Neural cell (in vitro differentiated cells): ENCODE data around the gene CCL4L2. TPM values are rescaled to one million over a fixed set of nuclear protein-coding genes. Genes with fewer than 3 reads are reported as not detected.
A peak's percentile ranks its signal among the peaks of the same experiment; 100 is the strongest.
"Not testable (repeated sequence)": the region's sequence is repeated elsewhere in the genome, so short reads cannot be mapped to it uniquely, and the experiment has no call there.

Experiments
- H2AFZ ChIP-seq: fragments of 200-600, 300-800 bp; sonication (generic), shearing (Covaris generic); 2 replicates; pipeline ENCODE4 v1.6.0; 2014; ENCODE audit warnings: low read depth, mild to moderate bottlenecking, antibody characterized with exemption, low read length, moderate library complexity
- H3F3A ChIP-seq: fragments of 200-600 bp; shearing (Covaris generic); 2 replicates; pipeline ENCODE4 v1.6.1; 2016; ENCODE audit warnings: mild to moderate bottlenecking, moderate library complexity, mixed read lengths, antibody characterized with exemption, low read length; ENCODE audit not compliant: insufficient read depth, poor library complexity, severe bottlenecking
- H3K27ac ChIP-seq: fragments of 200-600, 300-800 bp; sonication (generic), shearing (Covaris generic); 2 replicates; pipeline ENCODE4 v1.5.1; 2014; ENCODE audit warnings: mild to moderate bottlenecking, low read length, moderate library complexity
- H3K27me3 ChIP-seq: fragments of 300-800, 200-600 bp; sonication (generic), shearing (Covaris generic); 2 replicates; pipeline ENCODE4 v1.6.0; 2014; ENCODE audit warnings: mild to moderate bottlenecking, low read depth, low read length, moderate library complexity; ENCODE audit not compliant: insufficient read depth
- H3K36me3 ChIP-seq: fragments of 300-800, 200-600 bp; sonication (generic), shearing (Covaris generic); 2 replicates; pipeline ENCODE4 v1.5.1; 2014; ENCODE audit warnings: mild to moderate bottlenecking, antibody characterized with exemption, low read length, moderate library complexity; ENCODE audit not compliant: insufficient read depth
- H3K4me2 ChIP-seq: fragments of 300-800, 200-600 bp; sonication (generic), shearing (Covaris generic); 2 replicates; pipeline ENCODE4 v1.6.0; 2014; ENCODE audit warnings: mild to moderate bottlenecking, low read length
- H3K4me3 ChIP-seq: fragments of 300-800, 200-600 bp; sonication (generic), shearing (Covaris generic); 2 replicates; pipeline ENCODE4 v1.5.1; 2014; ENCODE audit warnings: mild to moderate bottlenecking, low read length, moderate library complexity
- H3K79me2 ChIP-seq: fragments of 200-600 bp; shearing (Covaris generic); replicated peaks from 2 replicates; pipeline ENCODE4 v1.6.0; 2014; ENCODE audit warnings: mild to moderate bottlenecking, low read length, moderate library complexity; ENCODE audit not compliant: insufficient read depth
- H3K9ac ChIP-seq: fragments of 300-800, 200-600 bp; sonication (generic), shearing (Covaris generic); 2 replicates; pipeline ENCODE4 v1.6.1; 2016; ENCODE audit warnings: mild to moderate bottlenecking, low read length, mixed read lengths
- H3K9me2 ChIP-seq: fragments of 200-600 bp; shearing (Covaris generic); 2 replicates; pipeline ENCODE4 v1.6.1; 2016; ENCODE audit warnings: mild to moderate bottlenecking, low read length, mixed read lengths; ENCODE audit not compliant: insufficient read depth
- H3K9me3 ChIP-seq: fragments of 200-600, 300-800 bp; sonication (generic), shearing (Covaris generic); 2 replicates; pipeline ENCODE4 v1.6.1; 2016; ENCODE audit warnings: mild to moderate bottlenecking, mixed run types, low read length, moderate library complexity, mixed read lengths
- H4K20me1 ChIP-seq: fragments of 200-600 bp; shearing (Covaris generic); 2 replicates; pipeline ENCODE4 v1.6.1; 2016; ENCODE audit warnings: mild to moderate bottlenecking, mixed run types; ENCODE audit not compliant: insufficient read depth
- EP300 ChIP-seq: fragments of 450-650 bp; conservative IDR thresholded peaks from 2 replicates; pipeline ENCODE4 v1.6.1; 2014; ENCODE audit warnings: antibody characterized with exemption, mild to moderate bottlenecking, moderate library complexity; ENCODE audit not compliant: poor library complexity, severe bottlenecking
- EZH2 ChIP-seq: fragments of 200-600, 300-800 bp; shearing (Covaris generic), sonication (generic); IDR thresholded peaks from 2 replicates; pipeline ENCODE4 v1.6.1; 2014; ENCODE audit warnings: antibody characterized with exemption, low read length, borderline replicate concordance, mild to moderate bottlenecking; ENCODE audit not compliant: insufficient read depth, poor library complexity, severe bottlenecking
- POLR2AphosphoS5 ChIP-seq: IDR thresholded peaks from 2 replicates; pipeline ENCODE4 v1.6.1; 2012
- RAD21 ChIP-seq: fragments of 450-650 bp; conservative IDR thresholded peaks from 2 replicates; pipeline ENCODE4 v1.6.1; 2014; ENCODE audit warnings: antibody characterized with exemption, mild to moderate bottlenecking, moderate library complexity
- REST ChIP-seq: IDR thresholded peaks from 2 replicates; pipeline ENCODE4 v1.6.1; 2012; ENCODE audit warnings: borderline replicate concordance
- SMC3 ChIP-seq: fragments of 450-650 bp; conservative IDR thresholded peaks from 2 replicates; pipeline ENCODE4 v1.6.1; 2014; ENCODE audit warnings: antibody characterized with exemption, mild to moderate bottlenecking, moderate library complexity; ENCODE audit not compliant: poor library complexity
- polyA minus RNA-seq: library from RNA; depleted of rRNA, polyadenylated mRNA; stranded (reverse); fragments of >200 nt; gene quantifications from 2 replicates; pipeline ENCODE4 v1.2.3, GENCODE V29; 2014
- polyA plus RNA-seq: library from polyadenylated mRNA; depleted of rRNA; stranded (reverse); fragments of >200 nt; gene quantifications from 2 replicates; pipeline ENCODE4 v1.2.3, GENCODE V29; 2014

CCL4L2 gene
- polyA plus RNA-seq (not detected in 2 replicates), polyA minus RNA-seq (not detected in 2 replicates)

- not testable (repeated sequence) for H3K9me2 ChIP-seq, H3K27ac ChIP-seq, H3F3A ChIP-seq, H3K36me3 ChIP-seq, H3K9me3 ChIP-seq, H3K4me3 ChIP-seq, H3K79me2 ChIP-seq, H3K4me2 ChIP-seq, H3K27me3 ChIP-seq, H2AFZ ChIP-seq, H3K9ac ChIP-seq, H4K20me1 ChIP-seq
These were observed at the start of gene CCL4L2 for GRCh38 chr17:36210439-36211211. Gene CCL4L2, plus strand, starts transcription at chr17:36211063.

DNA sequence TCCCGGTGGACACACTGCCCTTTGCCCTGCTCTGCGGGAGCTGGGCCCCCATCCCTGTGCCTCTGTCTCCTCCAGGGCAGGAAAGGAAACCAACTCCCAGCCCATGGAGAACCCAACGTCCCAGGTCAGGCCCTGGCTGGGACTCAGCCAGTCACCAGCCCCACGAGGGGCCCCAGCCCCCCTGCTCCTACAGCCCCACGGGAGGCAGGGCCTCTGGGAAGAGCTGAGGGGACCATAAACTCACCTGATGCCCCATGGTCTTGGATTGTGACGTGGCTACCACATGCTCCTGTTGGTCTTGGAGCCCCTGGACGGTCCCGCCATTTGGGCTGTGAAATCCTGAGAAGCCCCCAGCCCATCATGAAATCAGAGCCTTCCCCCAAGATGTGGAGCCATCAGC is 42.0 kb upstream of the CCL4L2 start:
- H4K20me1 ChIP-seq, H3K9ac ChIP-seq, H3K9me2 ChIP-seq, H3K27me3 ChIP-seq, H3K4me3 ChIP-seq, H3K27ac ChIP-seq, H3K9me3 ChIP-seq, H2AFZ ChIP-seq, H3K79me2 ChIP-seq, H3K36me3 ChIP-seq, H3F3A ChIP-seq, H3K4me2 ChIP-seq: not testable (repeated sequence)

DNA sequence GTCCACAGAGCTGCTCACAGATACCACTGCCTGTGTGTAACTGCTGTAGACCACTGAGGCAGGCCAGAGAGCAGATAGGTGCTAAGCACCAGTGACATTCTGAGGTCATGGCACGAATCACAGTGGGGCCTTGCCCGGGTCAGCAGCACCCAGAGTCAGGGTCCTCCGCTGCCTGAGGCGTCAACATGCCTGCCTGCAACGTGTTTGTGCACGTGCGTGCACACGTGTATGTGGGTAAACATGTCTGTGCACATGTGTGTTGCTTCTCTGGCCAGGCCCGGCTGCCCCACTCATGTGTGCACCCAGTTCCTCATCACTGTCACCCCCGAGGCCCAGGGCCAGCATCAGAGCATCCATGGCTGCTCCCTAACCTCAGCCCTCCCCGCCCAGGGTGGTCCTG is 34.3 kb upstream of the CCL4L2 start, which contains the start of gene TBC1D3B:
Gene TBC1D3B, minus strand, starts transcription at position 101 of the 400 bp plus-strand sequence. CDS start 1,586 bp downstream, outside the sequence.
- not testable (repeated sequence) for H3K9me3 ChIP-seq, H3K27me3 ChIP-seq, H4K20me1 ChIP-seq, H3K4me2 ChIP-seq, H3K36me3 ChIP-seq, H3K79me2 ChIP-seq, H3K9me2 ChIP-seq, H3K9ac ChIP-seq, H3K27ac ChIP-seq, H3K4me3 ChIP-seq, H3F3A ChIP-seq, H2AFZ ChIP-seq

- not testable (repeated sequence) for H3K9me2 ChIP-seq, H3K9me3 ChIP-seq, H3K27ac ChIP-seq, H3K4me2 ChIP-seq, H3K36me3 ChIP-seq, H3K79me2 ChIP-seq, H2AFZ ChIP-seq, H3K9ac ChIP-seq, H4K20me1 ChIP-seq, H3K4me3 ChIP-seq, H3F3A ChIP-seq
- peaks cover 24% of the 10 kb centered on the region for H3K27me3 ChIP-seq
These were observed 29.3 kb upstream of the CCL4L2 start for GRCh38 chr17:36181446-36182175.

- peak overlapping the region; percentile 73 for H3K4me3 ChIP-seq
- H3K79me2 ChIP-seq: no peaks in the 10 kb centered on the region
- peak overlapping the region; percentile 55 for H3K9ac ChIP-seq
- H3K36me3 ChIP-seq: no peaks in the 10 kb centered on the region
- no peaks in the 10 kb centered on the region for H3K9me3 ChIP-seq
- peak overlapping the region; percentile 32 for H3K4me2 ChIP-seq
- peak overlapping the region; percentile 36 for H2AFZ ChIP-seq
- no peaks in the 10 kb centered on the region for H3F3A ChIP-seq
- H3K27ac ChIP-seq: no peak overlapping the region
- H4K20me1 ChIP-seq: no peaks in the 10 kb centered on the region
- H3K9me2 ChIP-seq: no peaks in the 10 kb centered on the region
- H3K27me3 ChIP-seq: peaks cover 24% of the 10 kb centered on the region
- no peak for TF ChIP-seq EP300
- TF ChIP-seq EZH2: no peak
- no peak for TF ChIP-seq REST
- TF ChIP-seq POLR2AphosphoS5: no peak
- TF ChIP-seq RAD21: no peak
- TF ChIP-seq SMC3: no peak
These were observed 28.5 kb upstream of the CCL4L2 start for GRCh38 chr17:36182176-36183000.
